Measurements from ENCODE around the gene TUBA1C.

GRCh38 chr12:49223122-49223521 is 41.8 kb upstream of the TUBA1C start:
- no peak for TF ChIP-seq CTCF (IDR thresholded peaks at IDR 0.05; ENCODE audit: insufficient read depth, low read length, poor library complexity, severe bottlenecking)
- TF ChIP-seq EZH2phosphoT487 (conservative IDR thresholded peaks at IDR 0.05; ENCODE audit: low read length) = no peak
